Panc1 (cell line): ENCODE data around the gene MSANTD1. TPM values are rescaled to one million over a fixed set of nuclear protein-coding genes. Genes with fewer than 3 reads are reported as not detected.

Source experiments
- ATAC-seq: fragments of 200-7000 bp; cut with Tn5 transposase; 2 replicates; pipeline ENCODE4 v1.9.1; 2020; ENCODE audit warnings: mild to moderate bottlenecking, moderate library complexity
- BruUV-seq: library from RNA; stranded (reverse); fragments of 400-500 nt; replicated peaks from 2 replicates; lab custom pipeline; 2021; lab: Mats Ljungman, UMichigan
- CTCF ChIA-PET: fragments of 300-600 bp; sonication (Branson Sonifier 250); formaldehyde crosslinking; loops from one replicate; lab custom pipeline; 2022; ENCODE audit warnings: antibody characterized with exemption; lab: Charles Lee
- POLR2A ChIA-PET: fragments of 300-600 bp; sonication (Branson Sonifier 250); formaldehyde crosslinking; loops from one replicate; lab custom pipeline; 2022; ENCODE audit warnings: antibody characterized with exemption; lab: Charles Lee
- DNase-seq: peaks from one replicate; pipeline ENCODE4 v3.0.0-alpha.2; 2010; ENCODE audit warnings: low read depth, low spot score
- H3K27ac ChIP-seq: 2 replicates; pipeline ENCODE4 v1.5.1; 2011; ENCODE audit warnings: mild to moderate bottlenecking, low read length, inconsistent platforms
- H3K27me3 ChIP-seq: fragments of 200-500 bp; sonication (Bioruptor generic); 2 replicates; pipeline ENCODE4 v1.6.0; 2014; ENCODE audit warnings: low read length, inconsistent platforms; ENCODE audit not compliant: control insufficient read depth, insufficient read depth
- H3K36me3 ChIP-seq: fragments of 200-500 bp; sonication (Bioruptor generic); 2 replicates; pipeline ENCODE4 v1.5.1; 2014; ENCODE audit warnings: inconsistent platforms, mild to moderate bottlenecking, low read length, moderate library complexity; ENCODE audit not compliant: control insufficient read depth, insufficient read depth
- H3K4me1 ChIP-seq: 2 replicates; pipeline ENCODE4 v1.5.1; 2011; ENCODE audit warnings: inconsistent platforms, mild to moderate bottlenecking, low read length, moderate library complexity; ENCODE audit not compliant: control insufficient read depth, insufficient read depth
- H3K4me3 ChIP-seq, 2 experiments: 2 replicates each; pipeline ENCODE4 v1.5.1; 2011 to 2012; ENCODE audit warnings: low read depth in 2 of 2, low read length in 2 of 2, mild to moderate bottlenecking in 2 of 2, inconsistent platforms in 1 of 2, moderate library complexity in 1 of 2
- H3K9me3 ChIP-seq: fragments of 200-500 bp; sonication (Bioruptor generic); 2 replicates; pipeline ENCODE4 v1.5.1; 2014; ENCODE audit warnings: low read depth, mild to moderate bottlenecking, inconsistent platforms, low read length, moderate library complexity; ENCODE audit not compliant: control insufficient read depth, insufficient read depth
- POLR2AphosphoS5 ChIP-seq: IDR thresholded peaks from 2 replicates; pipeline ENCODE4 v1.6.1; 2012; ENCODE audit warnings: mild to moderate bottlenecking, low read depth, low read length, moderate library complexity
- SIN3A ChIP-seq: IDR thresholded peaks from 2 replicates; pipeline ENCODE4 v1.6.1; 2012; ENCODE audit warnings: low read depth, mild to moderate bottlenecking, low read length, moderate library complexity, borderline replicate concordance; ENCODE audit not compliant: insufficient read depth
- TCF7L2 ChIP-seq: IDR thresholded peaks from 2 replicates; pipeline ENCODE4 v1.6.1; 2011; ENCODE audit warnings: mild to moderate bottlenecking, low read depth, low read length, inconsistent platforms
- in situ Hi-C: cut with HindIII; loops from 2 replicates; pipeline ENCODE4 v1.10.0; 2016; ENCODE audit warnings: low sequenced_read_pairs, low pct_unique_long_range_greater_than_20kb
- intact Hi-C: fragments of 100-400 bp; cut with micrococcal nuclease; formaldehyde crosslinking; loops from one replicate; pipeline ENCODE4 v1.10.0; 2022; ENCODE audit not compliant: unreplicated experiment
- total RNA-seq: library from RNA; stranded (reverse); gene quantifications from one replicate; pipeline ENCODE4 v1.2.1, GENCODE V29; 2021; ENCODE audit not compliant: unreplicated experiment
- TF ChIP-seq, protein P1 (sequence below): fragments of 450-650 bp; IDR thresholded peaks from 2 replicates; pipeline ENCODE4 v1.5.1; 2017; ENCODE audit warnings: mild to moderate bottlenecking
- TF ChIP-seq, protein P2 (sequence below), 2 experiments: IDR thresholded peaks; 2 replicates each; pipeline ENCODE4 v1.6.1; 2011 to 2012; ENCODE audit warnings: low read depth in 2 of 2, control low read depth in 1 of 2, low read length in 1 of 2, mild to moderate bottlenecking in 1 of 2, moderate library complexity in 1 of 2; ENCODE audit not compliant: insufficient read depth in 1 of 2

Gene MSANTD1
- total RNA-seq, 1 experiment from 2014 or later: 0.57 TPM

DNA sequence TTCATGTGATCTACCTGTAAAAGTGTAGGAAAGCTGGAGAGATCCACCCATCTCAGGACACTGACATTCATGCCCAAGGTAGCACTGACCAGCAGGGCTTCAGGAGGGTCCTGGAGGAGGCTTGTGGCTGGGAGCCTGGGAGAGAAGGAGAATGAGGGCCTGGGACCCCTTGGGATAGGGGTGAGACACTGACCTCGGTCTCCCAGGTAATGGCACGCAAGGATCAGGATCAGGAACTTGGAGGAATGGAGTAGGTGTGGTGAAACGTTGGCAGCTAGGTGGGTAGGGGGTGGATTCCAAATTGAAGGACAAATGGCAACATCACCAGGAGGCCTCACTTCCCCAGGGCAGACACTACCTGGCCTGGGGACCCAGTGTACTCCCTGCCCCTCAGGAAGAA, 31.5 kb downstream of the MSANTD1 start:
- BruUV-seq: no TSS peak
- Histone ChIP-seq H3K4me1 (no peaks in the 10 kb centered on the region), H3K4me3 (no peak overlapping the region), H3K36me3 (no peaks in the 10 kb centered on the region), H3K9me3 (no peaks in the 10 kb centered on the region), H3K27me3 (peaks cover 4% of the 10 kb centered on the region; the same call in 1 of the 2 replicates), H3K27ac (no peak overlapping the region)
- ATAC-seq: no peak
- in situ Hi-C loops: no loop called here
- ChIA-PET POLR2A (no interaction called here), CTCF (no interaction called here)
- TF ChIP-seq, protein P1, sequence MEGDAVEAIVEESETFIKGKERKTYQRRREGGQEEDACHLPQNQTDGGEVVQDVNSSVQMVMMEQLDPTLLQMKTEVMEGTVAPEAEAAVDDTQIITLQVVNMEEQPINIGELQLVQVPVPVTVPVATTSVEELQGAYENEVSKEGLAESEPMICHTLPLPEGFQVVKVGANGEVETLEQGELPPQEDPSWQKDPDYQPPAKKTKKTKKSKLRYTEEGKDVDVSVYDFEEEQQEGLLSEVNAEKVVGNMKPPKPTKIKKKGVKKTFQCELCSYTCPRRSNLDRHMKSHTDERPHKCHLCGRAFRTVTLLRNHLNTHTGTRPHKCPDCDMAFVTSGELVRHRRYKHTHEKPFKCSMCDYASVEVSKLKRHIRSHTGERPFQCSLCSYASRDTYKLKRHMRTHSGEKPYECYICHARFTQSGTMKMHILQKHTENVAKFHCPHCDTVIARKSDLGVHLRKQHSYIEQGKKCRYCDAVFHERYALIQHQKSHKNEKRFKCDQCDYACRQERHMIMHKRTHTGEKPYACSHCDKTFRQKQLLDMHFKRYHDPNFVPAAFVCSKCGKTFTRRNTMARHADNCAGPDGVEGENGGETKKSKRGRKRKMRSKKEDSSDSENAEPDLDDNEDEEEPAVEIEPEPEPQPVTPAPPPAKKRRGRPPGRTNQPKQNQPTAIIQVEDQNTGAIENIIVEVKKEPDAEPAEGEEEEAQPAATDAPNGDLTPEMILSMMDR: no peak
- TF ChIP-seq POLR2AphosphoS5 (no peak), TCF7L2 (no peak), SIN3A (no peak)
- TF ChIP-seq, protein P2, sequence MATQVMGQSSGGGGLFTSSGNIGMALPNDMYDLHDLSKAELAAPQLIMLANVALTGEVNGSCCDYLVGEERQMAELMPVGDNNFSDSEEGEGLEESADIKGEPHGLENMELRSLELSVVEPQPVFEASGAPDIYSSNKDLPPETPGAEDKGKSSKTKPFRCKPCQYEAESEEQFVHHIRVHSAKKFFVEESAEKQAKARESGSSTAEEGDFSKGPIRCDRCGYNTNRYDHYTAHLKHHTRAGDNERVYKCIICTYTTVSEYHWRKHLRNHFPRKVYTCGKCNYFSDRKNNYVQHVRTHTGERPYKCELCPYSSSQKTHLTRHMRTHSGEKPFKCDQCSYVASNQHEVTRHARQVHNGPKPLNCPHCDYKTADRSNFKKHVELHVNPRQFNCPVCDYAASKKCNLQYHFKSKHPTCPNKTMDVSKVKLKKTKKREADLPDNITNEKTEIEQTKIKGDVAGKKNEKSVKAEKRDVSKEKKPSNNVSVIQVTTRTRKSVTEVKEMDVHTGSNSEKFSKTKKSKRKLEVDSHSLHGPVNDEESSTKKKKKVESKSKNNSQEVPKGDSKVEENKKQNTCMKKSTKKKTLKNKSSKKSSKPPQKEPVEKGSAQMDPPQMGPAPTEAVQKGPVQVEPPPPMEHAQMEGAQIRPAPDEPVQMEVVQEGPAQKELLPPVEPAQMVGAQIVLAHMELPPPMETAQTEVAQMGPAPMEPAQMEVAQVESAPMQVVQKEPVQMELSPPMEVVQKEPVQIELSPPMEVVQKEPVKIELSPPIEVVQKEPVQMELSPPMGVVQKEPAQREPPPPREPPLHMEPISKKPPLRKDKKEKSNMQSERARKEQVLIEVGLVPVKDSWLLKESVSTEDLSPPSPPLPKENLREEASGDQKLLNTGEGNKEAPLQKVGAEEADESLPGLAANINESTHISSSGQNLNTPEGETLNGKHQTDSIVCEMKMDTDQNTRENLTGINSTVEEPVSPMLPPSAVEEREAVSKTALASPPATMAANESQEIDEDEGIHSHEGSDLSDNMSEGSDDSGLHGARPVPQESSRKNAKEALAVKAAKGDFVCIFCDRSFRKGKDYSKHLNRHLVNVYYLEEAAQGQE (IDR thresholded peaks at IDR 0.05; ENCODE audit: insufficient read depth in 1 of 2, low read depth in 2 of 2, low read length in 1 of 2): no peak
- intact Hi-C loops: no loop called here
- DNase-seq: no peak

DNA sequence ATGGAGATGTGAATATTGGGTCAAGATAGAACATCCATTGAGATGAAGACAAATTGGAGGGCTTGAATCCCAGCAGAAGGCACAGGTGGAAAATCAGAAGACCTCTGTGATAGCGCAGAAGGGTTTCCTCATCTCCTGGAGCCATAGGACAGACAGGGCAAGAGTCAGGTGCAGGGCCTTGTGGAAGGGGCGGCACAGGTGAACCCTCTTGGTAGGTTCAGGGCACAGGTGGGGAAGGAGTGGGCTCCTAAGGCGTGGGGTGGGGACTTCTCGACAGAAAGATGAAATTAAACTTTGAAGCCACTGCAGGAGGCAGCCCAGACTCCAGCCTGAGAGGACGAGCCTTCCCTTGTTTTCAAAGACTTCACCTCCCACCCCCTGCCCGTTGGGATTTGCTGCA, 34.5 kb downstream of the MSANTD1 start:
- POLR2A ChIA-PET: no interaction called here
- in situ Hi-C loops (no loop called here), intact Hi-C loops (no loop called here)
- Histone ChIP-seq H3K4me1 (no peaks in the 10 kb centered on the region), H3K9me3 (no peaks in the 10 kb centered on the region), H3K36me3 (no peaks in the 10 kb centered on the region), H3K27ac (no peak overlapping the region), H3K27me3 (no peaks in the 10 kb centered on the region; the same call in 1 of the 2 replicates), H3K4me3 (no peak overlapping the region)
- ATAC-seq: no peak
- BruUV-seq: no TSS peak
- DNase-seq: no peak
- no peak for TF ChIP-seq SIN3A
- CTCF ChIA-PET: no interaction called here

DNA sequence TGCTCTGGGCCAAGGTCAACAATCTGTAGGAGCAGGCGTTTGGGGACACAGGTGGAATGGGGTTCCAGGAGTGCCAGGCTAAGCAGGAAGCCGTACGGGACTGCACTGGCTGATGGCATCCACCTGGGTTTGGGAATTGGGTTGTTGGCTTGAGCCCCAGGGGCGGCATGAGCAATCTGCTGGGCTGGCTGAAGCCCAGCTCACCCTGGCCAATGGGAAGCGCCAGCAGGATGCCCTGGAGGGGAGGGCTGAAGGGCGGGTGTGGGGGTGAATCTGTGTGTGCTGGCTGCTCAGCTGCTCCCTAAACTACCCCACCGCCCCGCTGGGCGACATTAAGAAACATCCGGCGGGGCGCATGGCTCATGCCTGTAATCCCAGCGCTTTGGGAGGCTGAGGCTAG, 35.0 kb downstream of the MSANTD1 start:
- intact Hi-C loops (no loop called here), in situ Hi-C loops (no loop called here)
- CTCF ChIA-PET: no interaction called here
- H3K27me3 ChIP-seq: no peaks in the 10 kb centered on the region
- no peak overlapping the region for H3K27ac ChIP-seq
- ATAC-seq (no peak), DNase-seq (no peak)
- no TSS peak for BruUV-seq
- POLR2A ChIA-PET: no interaction called here
- no peak overlapping the region for H3K4me3 ChIP-seq
- TF ChIP-seq, protein P2 (IDR thresholded peaks at IDR 0.05; ENCODE audit: insufficient read depth in 1 of 2, low read depth in 2 of 2, low read length in 1 of 2): no peak
- TF ChIP-seq TCF7L2: no peak
- TF ChIP-seq POLR2AphosphoS5: no peak
- TF ChIP-seq, protein P1: no peak
- TF ChIP-seq SIN3A: no peak
- H3K4me1 ChIP-seq: no peaks in the 10 kb centered on the region
- no peaks in the 10 kb centered on the region for H3K9me3 ChIP-seq
- no peaks in the 10 kb centered on the region for H3K36me3 ChIP-seq
